ENCODE measurements around the gene UBR7.
"Not testable (repeated sequence)": the region's sequence is repeated elsewhere in the genome, so short reads cannot be mapped to it uniquely, and the experiment has no call there.

The UBR7 gene, protein sequence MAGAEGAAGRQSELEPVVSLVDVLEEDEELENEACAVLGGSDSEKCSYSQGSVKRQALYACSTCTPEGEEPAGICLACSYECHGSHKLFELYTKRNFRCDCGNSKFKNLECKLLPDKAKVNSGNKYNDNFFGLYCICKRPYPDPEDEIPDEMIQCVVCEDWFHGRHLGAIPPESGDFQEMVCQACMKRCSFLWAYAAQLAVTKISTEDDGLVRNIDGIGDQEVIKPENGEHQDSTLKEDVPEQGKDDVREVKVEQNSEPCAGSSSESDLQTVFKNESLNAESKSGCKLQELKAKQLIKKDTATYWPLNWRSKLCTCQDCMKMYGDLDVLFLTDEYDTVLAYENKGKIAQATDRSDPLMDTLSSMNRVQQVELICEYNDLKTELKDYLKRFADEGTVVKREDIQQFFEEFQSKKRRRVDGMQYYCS

DNA sequence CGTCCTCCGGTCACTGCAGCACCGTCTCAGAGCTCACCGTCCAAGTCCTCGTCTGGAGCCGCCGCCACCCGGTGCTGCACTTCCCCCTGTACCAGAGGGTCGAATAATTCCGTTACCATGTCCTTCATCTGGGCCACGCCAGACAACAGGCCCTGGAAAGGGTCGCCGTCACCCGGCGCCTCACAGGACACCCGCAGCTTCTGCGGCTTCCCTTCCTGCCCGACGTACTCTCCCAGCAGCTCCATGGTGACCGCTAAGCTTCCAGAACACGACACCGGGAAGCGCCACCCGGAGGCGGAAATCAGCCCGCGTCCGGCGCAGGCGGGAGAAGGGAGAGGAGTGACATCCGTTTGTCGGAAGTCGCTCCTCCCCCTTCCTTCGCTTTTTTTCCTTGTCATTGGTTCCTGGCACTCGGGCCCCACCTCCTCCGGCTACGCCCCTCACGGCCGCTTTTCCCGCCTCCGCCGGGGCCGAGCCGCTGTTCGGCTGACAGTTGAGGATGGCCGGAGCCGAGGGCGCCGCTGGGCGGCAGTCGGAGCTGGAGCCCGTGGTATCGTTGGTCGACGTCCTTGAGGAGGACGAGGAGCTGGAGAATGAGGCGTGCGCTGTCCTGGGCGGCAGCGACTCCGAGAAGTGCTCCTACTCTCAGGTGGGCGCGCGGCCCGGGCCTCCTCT, at the start of gene UBR7, which contains the start of gene GON7:
UBR7 (plus strand) TSS at position 464 of the 675 bp plus-strand sequence; CDS start at position 500, 36 bp downstream.
GON7 (minus strand) TSS at position 273 of the 675 bp plus-strand sequence; CDS start at position 245, 28 bp downstream.
- TF ChIP-seq, protein P1, sequence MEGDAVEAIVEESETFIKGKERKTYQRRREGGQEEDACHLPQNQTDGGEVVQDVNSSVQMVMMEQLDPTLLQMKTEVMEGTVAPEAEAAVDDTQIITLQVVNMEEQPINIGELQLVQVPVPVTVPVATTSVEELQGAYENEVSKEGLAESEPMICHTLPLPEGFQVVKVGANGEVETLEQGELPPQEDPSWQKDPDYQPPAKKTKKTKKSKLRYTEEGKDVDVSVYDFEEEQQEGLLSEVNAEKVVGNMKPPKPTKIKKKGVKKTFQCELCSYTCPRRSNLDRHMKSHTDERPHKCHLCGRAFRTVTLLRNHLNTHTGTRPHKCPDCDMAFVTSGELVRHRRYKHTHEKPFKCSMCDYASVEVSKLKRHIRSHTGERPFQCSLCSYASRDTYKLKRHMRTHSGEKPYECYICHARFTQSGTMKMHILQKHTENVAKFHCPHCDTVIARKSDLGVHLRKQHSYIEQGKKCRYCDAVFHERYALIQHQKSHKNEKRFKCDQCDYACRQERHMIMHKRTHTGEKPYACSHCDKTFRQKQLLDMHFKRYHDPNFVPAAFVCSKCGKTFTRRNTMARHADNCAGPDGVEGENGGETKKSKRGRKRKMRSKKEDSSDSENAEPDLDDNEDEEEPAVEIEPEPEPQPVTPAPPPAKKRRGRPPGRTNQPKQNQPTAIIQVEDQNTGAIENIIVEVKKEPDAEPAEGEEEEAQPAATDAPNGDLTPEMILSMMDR (IDR thresholded peaks at IDR 0.05; ENCODE audit: borderline replicate concordance, control extremely low read depth, extremely low read depth, insufficient read depth, missing control alignments): peak; percentile 37
- in situ Hi-C loops (cut with MboI; ENCODE audit: low sequenced_read_pairs, unreplicated experiment): no loop called here
- peak; percentile 95 for DNase-seq (ENCODE audit: low spot score)

DNA sequence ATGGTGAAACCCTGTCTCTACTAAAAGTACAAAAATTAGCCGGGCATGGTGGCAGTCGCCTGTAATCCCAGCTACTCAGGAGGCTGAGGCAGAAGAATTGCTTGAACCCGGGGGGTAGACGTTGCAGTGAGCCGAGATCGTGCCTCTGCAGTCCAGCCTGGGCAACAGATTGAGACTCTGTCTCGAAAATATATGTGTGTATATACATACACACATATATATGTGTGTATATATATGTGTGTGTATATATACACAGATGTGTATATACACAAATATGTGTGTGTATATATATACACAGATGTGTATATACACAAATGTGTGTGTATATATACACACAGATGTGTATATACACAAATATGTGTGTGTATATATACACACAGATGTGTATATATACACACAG, 48.7 kb upstream of the UBR7 start:
- DNase-seq (ENCODE audit: low spot score); in situ Hi-C loops (cut with MboI; ENCODE audit: low sequenced_read_pairs, unreplicated experiment): not testable (repeated sequence)

DNA sequence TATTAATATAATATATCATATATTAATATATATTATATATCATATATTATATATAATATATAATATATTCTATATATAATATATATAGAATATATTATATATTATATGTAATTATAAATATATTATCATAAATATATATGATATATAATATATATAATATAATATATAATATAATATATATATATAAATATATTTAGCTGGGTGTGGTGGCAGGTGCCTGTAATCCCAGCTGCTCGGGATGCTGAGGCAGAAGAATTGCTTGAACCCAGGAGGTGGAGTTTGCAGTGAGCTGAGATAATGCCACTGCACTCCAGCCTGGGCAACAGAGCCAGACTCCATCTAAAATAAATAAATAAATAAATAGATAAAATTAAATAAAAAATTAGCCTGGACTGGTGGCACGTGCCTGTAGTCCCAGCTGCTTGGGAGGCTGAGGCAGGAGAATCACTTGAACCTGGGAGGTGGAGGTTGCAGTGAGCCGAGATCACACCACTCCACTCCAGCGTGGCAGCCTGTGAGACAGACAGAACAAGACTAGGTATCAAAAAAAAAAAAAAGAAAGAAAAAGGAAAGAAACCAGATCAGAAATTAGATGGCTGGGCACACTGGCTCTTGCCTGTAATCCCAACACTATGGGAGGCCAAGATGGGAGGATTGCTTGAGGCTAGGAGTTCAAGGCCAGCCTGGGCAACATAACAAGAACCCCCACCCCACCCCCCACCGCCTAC, 47.3 kb upstream of the UBR7 start:
- in situ Hi-C loops (cut with MboI; ENCODE audit: low sequenced_read_pairs, unreplicated experiment): not testable (repeated sequence)

DNA sequence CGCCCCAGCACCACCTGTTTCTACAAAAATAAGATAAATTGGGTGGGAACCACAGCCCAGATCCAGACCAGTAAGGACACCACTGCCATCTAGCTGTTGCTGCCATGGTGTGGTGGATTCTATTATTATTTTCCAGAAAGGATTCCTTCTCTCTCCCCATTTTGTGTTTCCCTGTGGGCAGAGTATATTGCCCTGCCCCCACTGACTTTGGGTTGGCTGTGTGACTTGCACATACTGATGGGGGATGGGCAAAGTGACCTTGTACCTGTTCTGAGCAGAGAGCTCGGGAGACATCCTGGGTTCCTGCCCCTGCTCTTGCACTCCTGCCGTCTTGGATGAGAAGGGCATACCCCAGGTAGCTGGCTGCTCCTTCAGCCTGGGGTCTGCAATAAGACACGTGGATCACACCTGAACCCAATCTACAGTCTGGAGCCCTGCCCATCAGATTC, 46.7 kb upstream of the UBR7 start:
- TF ChIP-seq, protein P1 (IDR thresholded peaks at IDR 0.05; ENCODE audit: borderline replicate concordance, control extremely low read depth, extremely low read depth, insufficient read depth, missing control alignments): peak; percentile 14
- in situ Hi-C loops (cut with MboI; ENCODE audit: low sequenced_read_pairs, unreplicated experiment): no loop called here
- peak; percentile 46 for DNase-seq (ENCODE audit: low spot score)

More for the DNA sequence above, 47.3 kb upstream of the UBR7 start:
- not testable (repeated sequence) for DNase-seq (ENCODE audit: low spot score)

DNA sequence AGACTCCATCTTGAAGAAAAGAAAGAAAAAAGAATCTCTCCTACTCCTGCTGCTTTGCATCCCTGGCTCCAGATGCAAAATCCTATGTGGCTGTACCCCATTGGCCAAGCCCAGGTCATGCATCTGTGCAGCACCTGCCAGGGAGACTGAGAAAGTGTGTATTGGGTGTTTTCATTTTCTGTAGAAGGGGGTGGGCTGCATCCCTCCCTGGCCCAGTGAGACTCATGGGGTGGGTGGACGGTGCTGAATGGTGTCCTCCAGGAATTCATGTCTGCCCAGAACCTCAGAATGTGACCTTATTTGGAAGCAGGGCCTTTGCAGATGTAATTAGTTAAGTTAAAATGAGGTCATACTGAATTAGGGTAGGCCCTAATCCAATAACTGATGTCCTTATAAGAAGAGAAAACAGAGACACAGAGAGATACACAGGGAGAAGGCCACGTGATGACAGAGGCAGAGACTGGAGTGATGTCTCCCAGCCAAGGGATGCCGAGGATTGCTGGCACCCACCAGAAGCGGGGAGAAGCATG, 45.6 kb upstream of the UBR7 start:
- DNase-seq (ENCODE audit: low spot score): no peak
- TF ChIP-seq, protein P1 (IDR thresholded peaks at IDR 0.05; ENCODE audit: borderline replicate concordance, control extremely low read depth, extremely low read depth, insufficient read depth, missing control alignments): no peak
- in situ Hi-C loops (cut with MboI; ENCODE audit: low sequenced_read_pairs, unreplicated experiment): no loop called here

DNA sequence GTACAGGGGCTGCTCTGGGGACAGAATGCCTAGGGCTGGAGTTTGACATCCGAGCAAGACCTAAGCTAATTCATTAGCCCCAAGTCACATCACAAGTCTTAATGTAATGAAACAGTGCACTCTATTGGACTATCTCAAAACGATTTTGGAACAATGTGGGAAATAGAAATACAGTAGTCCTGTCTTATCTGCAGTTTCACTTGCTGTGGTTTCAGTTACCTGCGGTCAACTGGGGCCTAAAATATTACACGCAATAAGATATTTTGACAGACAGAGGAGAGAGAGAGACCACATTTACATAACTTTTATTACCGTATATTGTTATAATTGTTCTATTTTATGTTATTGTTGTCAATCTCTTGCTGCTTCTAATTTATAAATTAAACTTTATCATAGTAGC, 43.5 kb upstream of the UBR7 start:
- TF ChIP-seq, protein P1 (IDR thresholded peaks at IDR 0.05; ENCODE audit: borderline replicate concordance, control extremely low read depth, extremely low read depth, insufficient read depth, missing control alignments): no peak
- in situ Hi-C loops (cut with MboI; ENCODE audit: low sequenced_read_pairs, unreplicated experiment): no loop called here
- DNase-seq (ENCODE audit: low spot score): peak; percentile 31

DNA sequence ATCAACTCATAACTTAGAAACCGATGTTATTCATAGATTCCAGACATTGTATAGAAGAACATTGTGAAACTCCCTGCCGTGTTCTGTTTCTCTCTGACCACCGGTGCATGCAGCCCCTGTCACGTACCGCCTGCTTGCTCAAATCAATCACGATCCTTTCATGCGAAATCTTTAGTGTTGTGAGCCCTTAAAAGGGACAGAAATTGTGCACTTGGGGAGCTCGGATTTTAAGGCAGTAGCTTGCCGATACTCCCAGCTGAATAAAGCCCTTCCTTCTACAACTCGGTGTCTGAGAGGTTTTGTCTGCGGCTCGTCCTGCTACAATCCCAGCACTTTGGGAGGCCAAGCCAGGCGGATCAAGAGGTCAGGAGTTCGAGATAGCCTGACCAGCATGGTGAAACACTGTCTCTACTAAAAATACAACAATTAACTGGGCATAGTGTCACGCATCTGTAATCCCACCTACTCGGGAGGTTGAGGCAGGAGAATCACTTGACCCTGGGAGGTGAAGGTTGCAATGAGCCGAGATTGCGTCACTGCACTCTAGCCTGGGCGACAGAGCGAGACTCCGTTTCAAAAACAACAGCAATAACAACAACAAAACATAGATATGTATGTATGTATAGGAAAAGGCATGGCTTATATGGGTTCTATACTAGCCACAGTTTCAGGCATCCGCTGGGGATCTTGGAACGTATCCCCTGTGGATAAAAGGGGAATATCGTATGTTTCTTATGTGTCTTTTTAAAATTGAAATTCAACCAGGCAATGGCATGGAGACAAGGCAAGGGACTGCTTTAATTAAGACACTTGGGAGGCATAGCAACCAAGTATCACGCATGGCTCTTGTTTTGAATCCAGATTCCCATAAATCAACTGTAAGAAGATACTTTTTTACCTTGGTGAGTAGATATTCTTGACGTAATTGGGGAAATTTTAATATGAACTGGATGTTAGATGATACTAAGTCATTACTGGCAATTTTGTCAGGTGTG, 41.5 kb upstream of the UBR7 start:
- peak; percentile 3 for DNase-seq (ENCODE audit: low spot score)
- in situ Hi-C loops (cut with MboI; ENCODE audit: low sequenced_read_pairs, unreplicated experiment): not testable (repeated sequence)

DNA sequence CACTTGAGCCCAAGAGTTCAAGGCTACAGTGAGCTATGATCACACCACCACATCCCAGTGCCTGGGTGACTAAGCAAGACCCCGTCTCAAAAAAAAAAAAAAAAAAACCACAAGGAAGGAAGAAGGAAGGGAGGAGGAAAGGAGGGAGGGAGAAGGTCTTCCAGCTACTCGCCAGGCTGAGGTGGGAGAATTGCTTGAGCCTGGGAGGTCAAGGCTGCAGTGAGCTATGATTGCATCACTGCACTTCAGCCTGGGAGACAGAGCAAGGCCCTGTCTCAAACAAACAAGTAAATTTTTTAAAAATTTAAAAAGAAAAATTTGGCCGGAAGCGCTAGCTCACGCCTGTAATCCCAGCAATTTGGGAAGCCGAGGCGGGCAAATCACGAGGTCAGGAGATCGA, 38.4 kb upstream of the UBR7 start:
- in situ Hi-C loops (cut with MboI; ENCODE audit: low sequenced_read_pairs, unreplicated experiment): not testable (repeated sequence)

DNA sequence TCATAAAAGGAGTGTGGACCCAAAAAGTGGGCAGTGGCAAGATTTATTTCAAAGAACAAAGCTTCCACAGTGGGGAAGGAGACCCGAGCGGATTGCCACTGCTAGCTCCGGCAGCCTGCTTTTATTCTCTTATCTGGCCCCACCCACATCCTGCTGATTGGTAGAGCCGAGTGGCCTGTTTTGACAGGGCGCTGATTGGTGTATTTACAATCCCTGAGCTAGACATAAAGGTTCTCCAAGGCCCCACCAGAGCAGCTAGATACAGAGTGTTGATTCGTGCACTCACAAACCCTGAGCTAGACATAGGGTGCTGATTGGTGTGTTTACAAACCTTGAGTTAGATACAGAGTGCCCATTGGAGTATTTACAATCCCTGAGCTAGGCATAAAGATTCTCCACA, 37.4 kb upstream of the UBR7 start:
- in situ Hi-C loops (cut with MboI; ENCODE audit: low sequenced_read_pairs, unreplicated experiment); DNase-seq (ENCODE audit: low spot score): not testable (repeated sequence)

More for the DNA sequence above, 38.4 kb upstream of the UBR7 start:
- not testable (repeated sequence) for DNase-seq (ENCODE audit: low spot score)

DNA sequence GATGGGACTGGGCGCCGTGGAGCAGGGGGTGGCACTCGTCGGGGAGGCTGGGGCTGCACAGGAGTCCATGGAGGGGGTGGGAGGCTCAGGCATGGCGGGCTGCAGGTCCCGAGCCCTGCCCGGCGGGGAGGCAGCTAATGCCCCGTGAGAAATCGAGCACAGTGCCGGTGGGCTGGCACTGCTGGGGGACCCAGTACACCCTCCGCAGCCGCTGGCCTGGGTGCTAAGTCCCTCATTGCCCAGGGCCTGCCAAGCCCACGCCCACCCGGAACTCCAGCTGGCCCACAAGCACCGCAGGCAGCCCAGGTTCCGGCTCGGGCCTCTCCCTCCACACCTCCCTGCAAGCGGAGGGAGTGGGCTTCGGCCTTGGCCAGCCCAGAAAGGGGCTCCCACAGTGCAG, 36.9 kb upstream of the UBR7 start:
- in situ Hi-C loops (cut with MboI; ENCODE audit: low sequenced_read_pairs, unreplicated experiment); DNase-seq (ENCODE audit: low spot score): not testable (repeated sequence)

Measured in GM13976 (cell line).